Neuron (in vitro differentiated cells): ENCODE data around the gene SPART.

ENCODE experiments used
- H2AFZ ChIP-seq: one replicate; pipeline ENCODE4 v1.6.1; 2013; ENCODE audit warnings: low read depth, mild to moderate bottlenecking, inconsistent platforms, low read length, moderate library complexity
- H3K27me3 ChIP-seq: one replicate; pipeline ENCODE4 v1.6.1; 2013; ENCODE audit warnings: low read length; ENCODE audit not compliant: insufficient read depth
- H3K36me3 ChIP-seq: one replicate; pipeline ENCODE4 v1.6.1; 2013; ENCODE audit warnings: low read length; ENCODE audit not compliant: insufficient read depth
- H3K4me1 ChIP-seq: one replicate; pipeline ENCODE4 v1.6.1; 2013; ENCODE audit warnings: low read length; ENCODE audit not compliant: insufficient read depth
- H3K4me3 ChIP-seq: 2 replicates; pipeline ENCODE4 v1.5.1; 2013; ENCODE audit warnings: mild to moderate bottlenecking, low read length, moderate library complexity
- H3K9me3 ChIP-seq: one replicate; pipeline ENCODE4 v1.6.1; 2013; ENCODE audit warnings: low read length

The SPART gene

GRCh38 chr13:36360903-36361302 lies 14.7 kb upstream of the SPART start:
- Histone ChIP-seq H3K36me3 (no peaks in the 10 kb centered on the region), H3K27me3 (no peaks in the 10 kb centered on the region), H3K4me1 (peaks cover 2% of the 10 kb centered on the region), H3K9me3 (no peaks in the 10 kb centered on the region), H3K4me3 (no peak overlapping the region), H2AFZ (no peak overlapping the region)

DNA sequence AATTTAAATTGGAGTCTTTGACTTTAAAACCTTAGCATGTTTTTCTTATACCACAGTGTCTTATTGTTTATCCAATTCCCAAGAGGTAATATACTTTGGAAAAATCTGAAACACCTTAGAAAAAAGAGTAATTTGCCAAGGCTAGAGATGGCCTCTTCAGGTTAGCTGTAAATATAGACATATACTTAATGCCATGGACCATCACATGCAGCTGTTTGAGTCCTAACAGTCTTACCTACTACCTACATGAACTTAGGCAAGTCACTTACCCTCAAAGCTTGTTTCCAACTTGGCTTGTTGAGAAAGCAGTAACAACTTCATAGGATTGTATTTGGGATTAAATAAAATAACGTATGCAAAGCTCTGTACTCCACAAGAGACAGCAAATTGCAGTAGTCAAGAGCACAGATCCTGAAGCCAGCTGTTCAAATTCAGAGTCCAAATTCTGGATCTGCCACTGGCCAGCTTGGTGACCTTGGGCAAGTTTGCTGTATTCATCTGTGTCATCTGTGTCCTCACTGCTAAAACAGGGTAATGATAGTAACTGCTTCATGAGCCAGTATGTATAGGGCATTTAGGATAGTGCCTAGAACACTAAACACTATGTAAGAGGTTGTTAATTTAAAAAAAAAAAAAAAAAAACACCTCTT lies 13.2 kb upstream of the SPART start:
- Histone ChIP-seq H3K4me3 (no peak overlapping the region), H3K36me3 (no peaks in the 10 kb centered on the region), H2AFZ (no peak overlapping the region), H3K27me3 (no peaks in the 10 kb centered on the region), H3K4me1 (peaks cover 2% of the 10 kb centered on the region), H3K9me3 (no peaks in the 10 kb centered on the region)

GRCh38 chr13:36358175-36358718 lies 12.1 kb upstream of the SPART start:
- Histone ChIP-seq H3K9me3 (no peaks in the 10 kb centered on the region), H3K36me3 (no peaks in the 10 kb centered on the region), H3K4me1 (peaks cover 2% of the 10 kb centered on the region), H2AFZ (no peak overlapping the region), H3K4me3 (no peak overlapping the region), H3K27me3 (no peaks in the 10 kb centered on the region)

DNA sequence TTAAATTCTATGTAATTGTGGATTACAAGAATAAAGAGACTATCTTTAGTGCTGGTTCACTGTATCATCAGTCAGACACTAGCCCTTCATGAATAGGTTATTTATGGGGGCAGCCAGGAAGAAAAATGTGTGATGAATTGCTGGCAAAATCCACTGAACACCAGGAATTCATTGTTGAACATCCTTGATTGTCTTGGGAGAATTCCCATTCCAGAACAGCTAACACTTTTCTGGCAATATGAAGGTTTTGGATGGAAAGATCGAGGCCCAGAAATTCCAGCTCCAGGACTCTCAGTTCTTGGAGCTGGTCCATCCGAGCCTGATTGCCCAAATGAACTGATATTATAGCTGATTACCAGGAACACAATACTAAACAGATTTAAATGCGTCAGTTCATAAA lies 11.5 kb upstream of the SPART start:
- Histone ChIP-seq H3K4me3 (no peak overlapping the region), H2AFZ (no peak overlapping the region), H3K36me3 (no peaks in the 10 kb centered on the region), H3K9me3 (no peaks in the 10 kb centered on the region), H3K4me1 (peaks cover 2% of the 10 kb centered on the region), H3K27me3 (no peaks in the 10 kb centered on the region)

GRCh38 chr13:36357231-36357630 lies 11.0 kb upstream of the SPART start:
- Histone ChIP-seq H3K9me3 (no peaks in the 10 kb centered on the region), H2AFZ (no peak overlapping the region), H3K4me3 (no peak overlapping the region), H3K27me3 (no peaks in the 10 kb centered on the region), H3K4me1 (peaks cover 2% of the 10 kb centered on the region), H3K36me3 (no peaks in the 10 kb centered on the region)

DNA sequence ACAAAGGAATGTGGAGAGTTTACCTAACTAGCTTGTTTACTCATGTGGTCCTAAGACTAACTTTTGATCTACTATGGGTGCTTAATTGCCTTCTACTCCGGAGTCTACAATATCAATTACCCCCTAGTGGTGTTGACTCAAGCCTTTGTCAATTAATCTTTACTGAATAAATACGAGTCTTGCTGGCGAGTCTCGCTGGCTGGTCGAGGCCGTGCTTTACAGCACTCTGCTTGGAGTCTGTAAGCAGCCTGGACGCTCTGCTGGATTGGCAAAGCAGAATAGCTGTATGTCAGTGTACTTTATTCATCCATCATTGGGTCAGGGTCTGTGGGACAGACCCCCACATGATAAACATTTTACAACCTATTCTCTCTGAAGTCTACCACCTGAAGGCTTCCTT lies 9.9 kb upstream of the SPART start:
- Histone ChIP-seq H3K36me3 (no peaks in the 10 kb centered on the region), H3K4me1 (peaks cover 2% of the 10 kb centered on the region), H3K9me3 (no peaks in the 10 kb centered on the region), H2AFZ (no peak overlapping the region), H3K27me3 (no peaks in the 10 kb centered on the region), H3K4me3 (no peak overlapping the region)

DNA sequence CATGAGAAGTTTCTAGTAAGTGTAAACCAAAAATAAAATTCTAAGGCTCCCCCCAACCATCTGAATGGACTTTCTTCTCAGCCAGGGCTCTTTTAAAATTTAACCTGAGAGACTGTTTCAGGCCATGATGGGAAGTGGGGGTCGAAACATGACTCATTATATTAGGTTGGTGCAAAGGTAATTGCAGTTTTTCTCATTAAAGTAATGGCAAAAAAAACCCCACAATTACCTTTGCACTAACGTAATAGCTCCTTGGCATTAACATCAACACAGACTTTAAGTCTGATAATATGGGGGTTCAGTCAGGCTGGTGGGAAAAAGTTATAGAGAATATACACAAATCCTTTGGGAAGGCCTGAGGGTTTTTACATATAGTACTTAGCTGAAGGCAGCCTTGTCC lies 9.4 kb upstream of the SPART start:
- no peaks in the 10 kb centered on the region for H3K9me3 ChIP-seq
- H3K36me3 ChIP-seq = no peaks in the 10 kb centered on the region
- peaks cover 2% of the 10 kb centered on the region for H3K4me1 ChIP-seq
- H3K4me3 ChIP-seq = no peak overlapping the region
- H2AFZ ChIP-seq = no peak overlapping the region
- no peaks in the 10 kb centered on the region for H3K27me3 ChIP-seq

DNA sequence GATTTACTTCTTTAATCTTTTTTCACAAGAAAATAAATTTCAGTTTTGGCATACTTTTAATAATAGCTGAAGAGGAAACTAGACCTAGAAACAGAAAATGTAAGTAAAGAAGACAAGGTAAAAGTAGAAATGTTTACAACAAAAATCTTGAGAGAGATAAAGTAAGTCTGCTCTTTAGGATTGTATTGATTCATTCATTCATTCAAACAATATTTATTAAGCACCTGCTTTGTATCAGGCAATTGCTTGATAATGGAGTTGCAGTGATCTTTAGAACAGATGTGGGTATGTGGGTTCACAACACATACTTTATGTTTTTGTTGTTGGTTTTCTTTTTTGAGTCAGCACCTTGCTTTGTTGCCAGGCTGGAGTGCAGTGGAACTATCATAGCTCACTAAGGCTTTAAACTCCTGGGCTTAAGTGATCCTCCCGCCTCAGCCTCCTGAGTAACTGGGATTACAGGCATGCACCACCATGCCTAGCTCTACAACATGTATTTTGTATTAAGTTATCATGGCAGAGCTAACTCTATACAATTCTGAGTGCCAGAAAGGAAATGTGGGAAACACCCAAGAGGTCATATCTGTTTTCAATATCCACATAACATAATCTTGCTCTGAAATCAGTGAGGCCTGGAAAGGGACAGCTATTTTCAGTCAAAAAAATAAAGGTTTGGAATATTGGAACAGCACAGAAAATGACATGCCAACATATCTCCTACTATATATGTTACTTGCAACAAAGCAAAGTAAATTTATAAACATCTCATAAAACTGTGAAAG lies 8.8 kb upstream of the SPART start:
- Histone ChIP-seq H3K36me3 (no peaks in the 10 kb centered on the region), H3K27me3 (no peaks in the 10 kb centered on the region), H3K9me3 (no peaks in the 10 kb centered on the region), H3K4me3 (no peak overlapping the region), H3K4me1 (peaks cover 2% of the 10 kb centered on the region), H2AFZ (no peak overlapping the region)

GRCh38 chr13:36353001-36353400 lies 6.8 kb upstream of the SPART start:
- Histone ChIP-seq H3K4me3 (no peak overlapping the region), H3K4me1 (peaks cover 2% of the 10 kb centered on the region), H3K36me3 (no peaks in the 10 kb centered on the region), H2AFZ (no peak overlapping the region), H3K9me3 (no peaks in the 10 kb centered on the region), H3K27me3 (no peaks in the 10 kb centered on the region)

DNA sequence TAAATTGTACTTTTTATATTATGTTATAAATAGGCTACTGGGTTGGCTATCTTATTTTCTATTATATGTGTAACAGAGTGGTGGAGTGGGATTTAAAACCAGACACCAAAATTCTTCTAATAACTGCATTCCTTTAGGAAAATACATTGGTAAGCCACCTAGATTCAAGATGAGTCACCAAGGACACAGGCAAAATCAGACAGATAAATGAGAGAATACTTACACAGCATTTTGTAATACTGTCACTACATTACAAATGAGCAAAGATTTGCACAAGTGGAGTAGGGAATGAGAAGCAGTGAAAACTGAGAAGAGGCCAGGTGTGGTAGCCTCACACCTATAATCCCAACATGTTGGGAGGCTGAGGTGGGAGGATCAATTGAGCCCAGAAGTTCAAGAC lies 6.2 kb upstream of the SPART start:
- Histone ChIP-seq H2AFZ (no peak overlapping the region), H3K9me3 (no peaks in the 10 kb centered on the region)

DNA sequence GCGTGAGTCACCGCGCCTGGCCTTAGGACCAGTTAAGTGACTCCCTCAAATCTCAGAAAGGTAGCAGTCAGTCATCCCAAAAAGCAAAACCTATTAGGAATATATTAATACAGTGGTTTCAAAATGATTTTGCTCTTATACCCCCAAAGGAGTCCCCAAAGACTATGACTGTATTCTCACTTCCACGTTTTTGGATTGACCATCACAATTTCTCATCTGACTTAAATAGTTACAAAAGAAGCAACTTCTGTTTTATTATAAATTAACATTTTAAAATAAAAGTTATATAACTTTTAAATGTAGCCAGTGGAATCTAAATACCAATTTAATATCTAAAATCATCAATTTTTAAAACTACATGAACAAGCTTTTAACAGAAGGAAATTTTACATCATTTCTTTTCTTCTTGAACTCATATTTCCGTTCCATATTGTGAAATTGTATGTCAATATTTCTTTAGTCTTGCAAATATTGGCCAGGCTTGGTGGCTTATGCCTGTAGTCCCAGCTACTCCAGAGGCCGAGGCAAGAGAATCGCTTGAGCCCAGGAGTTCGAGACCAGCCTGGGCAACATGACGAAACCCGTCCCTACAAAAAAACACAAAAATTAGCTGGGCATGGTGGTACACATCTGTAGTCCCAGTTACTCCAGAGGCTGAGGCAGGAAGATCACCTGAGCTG lies 1.5 kb upstream of the SPART start:
- Histone ChIP-seq H3K27me3 (no peaks in the 10 kb centered on the region), H3K9me3 (no peaks in the 10 kb centered on the region), H2AFZ (no peak overlapping the region), H3K36me3 (no peaks in the 10 kb centered on the region), H3K4me1 (peaks cover 11% of the 10 kb centered on the region), H3K4me3 (no peak overlapping the region)

More for the DNA sequence above, 6.2 kb upstream of the SPART start:
- Histone ChIP-seq H3K4me3 (no peak overlapping the region), H3K27me3 (no peaks in the 10 kb centered on the region), H3K36me3 (no peaks in the 10 kb centered on the region), H3K4me1 (peaks cover 2% of the 10 kb centered on the region)

DNA sequence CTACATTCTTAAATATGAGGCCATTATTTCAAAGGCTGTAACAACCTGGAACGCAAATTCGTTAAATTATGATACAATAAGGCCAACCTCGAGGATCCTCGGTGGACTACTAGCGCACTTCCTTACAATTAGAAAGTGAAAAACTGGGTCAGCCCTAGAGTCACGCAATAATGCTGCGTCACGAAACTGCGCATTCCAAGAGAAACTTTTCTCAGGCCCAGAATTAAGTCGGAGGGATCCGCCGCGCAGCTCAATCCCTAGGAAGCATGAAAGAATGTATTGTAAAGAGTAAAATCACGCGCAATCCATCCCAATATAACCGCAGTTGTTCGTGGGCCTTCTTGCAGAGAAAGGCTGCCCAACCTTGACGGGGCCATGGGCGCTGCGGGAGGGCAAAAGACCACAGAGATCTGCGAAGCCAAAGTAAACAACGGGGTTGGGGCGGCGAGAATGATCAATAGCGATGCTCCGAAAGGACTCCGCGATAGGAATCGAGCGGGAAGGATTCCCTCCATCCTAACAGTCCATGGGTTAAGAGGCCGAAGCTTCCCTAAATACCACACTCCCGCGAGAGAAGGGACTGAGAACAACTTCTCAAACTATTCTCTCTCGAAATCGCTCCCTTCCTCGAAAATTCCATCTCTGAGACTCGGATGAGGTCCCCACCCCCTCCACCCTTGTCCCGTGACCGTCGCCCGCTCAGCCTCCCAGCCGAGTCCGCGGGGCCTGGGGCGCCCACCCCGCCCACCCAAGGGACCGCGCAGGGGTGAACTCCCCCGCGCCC lies 564 bp downstream of the SPART start:
- Histone ChIP-seq H3K9me3 (no peaks in the 10 kb centered on the region), H3K36me3 (no peaks in the 10 kb centered on the region), H3K4me3 (peak overlapping the region; percentile 99)

More for the DNA sequence above, 564 bp downstream of the SPART start:
- Histone ChIP-seq H3K4me1 (peaks cover 11% of the 10 kb centered on the region), H3K27me3 (no peaks in the 10 kb centered on the region), H2AFZ (peak overlapping the region; percentile 99)
